UCSD-AML1 (cell line): ENCODE results near the gene FIGN.

Experiments
- DNase-seq: peaks from one replicate; lab custom pipeline; 2025; ENCODE audit not compliant: unreplicated experiment; lab: John Stamatoyannopoulos, UW

Gene FIGN

DNA sequence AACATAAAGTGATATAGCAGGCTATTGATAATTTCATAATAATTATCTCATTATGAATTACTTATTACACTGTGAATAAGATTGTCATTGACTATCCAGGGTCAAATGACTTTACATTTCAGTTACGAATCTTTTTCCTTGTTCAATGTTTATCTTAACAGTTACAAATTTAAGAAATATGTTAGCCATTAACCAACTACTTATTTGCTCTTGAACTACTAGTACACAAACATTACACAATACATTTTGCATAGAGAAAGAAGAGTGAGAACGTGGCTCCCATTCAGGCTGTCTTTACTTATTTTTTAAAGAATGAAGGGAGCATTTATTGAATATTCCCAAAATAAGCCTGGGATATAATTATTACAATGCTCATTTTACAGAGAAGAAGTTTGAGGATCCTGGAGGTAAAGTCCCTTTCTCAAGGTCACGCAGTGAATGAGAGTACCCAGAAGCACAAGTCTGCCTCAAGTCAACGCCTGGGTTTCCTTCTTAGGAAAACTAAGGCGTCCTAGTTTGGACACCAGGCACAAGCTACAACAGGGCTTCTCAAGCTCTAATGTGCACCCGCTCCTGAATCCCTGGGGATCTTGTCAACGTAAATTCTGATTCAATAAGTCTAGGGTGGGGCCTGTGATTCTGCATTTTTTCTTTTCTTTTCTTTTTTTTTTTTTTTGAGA is 164.2 kb downstream of the FIGN start:
- no peak for DNase-seq

DNA sequence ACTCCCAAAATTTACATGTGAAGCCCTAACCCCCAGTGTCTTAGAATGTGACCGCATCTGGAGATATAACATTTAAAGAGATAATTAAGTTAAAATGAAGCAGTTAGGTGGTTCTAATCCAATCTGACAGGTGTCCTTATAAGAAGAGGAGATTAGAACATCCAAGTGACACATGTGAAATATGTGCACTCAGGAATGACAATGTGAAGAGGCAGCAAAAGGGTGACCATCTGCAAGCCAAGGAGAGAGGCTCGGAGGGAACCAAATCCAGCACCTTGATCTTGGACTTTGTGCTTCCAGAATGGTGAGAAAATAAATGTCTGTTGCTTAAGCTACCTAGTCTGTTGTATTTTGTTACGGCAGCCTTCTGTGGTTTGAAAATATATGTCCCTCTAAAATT is 165.4 kb downstream of the FIGN start:
- DNase-seq = no peak

DNA sequence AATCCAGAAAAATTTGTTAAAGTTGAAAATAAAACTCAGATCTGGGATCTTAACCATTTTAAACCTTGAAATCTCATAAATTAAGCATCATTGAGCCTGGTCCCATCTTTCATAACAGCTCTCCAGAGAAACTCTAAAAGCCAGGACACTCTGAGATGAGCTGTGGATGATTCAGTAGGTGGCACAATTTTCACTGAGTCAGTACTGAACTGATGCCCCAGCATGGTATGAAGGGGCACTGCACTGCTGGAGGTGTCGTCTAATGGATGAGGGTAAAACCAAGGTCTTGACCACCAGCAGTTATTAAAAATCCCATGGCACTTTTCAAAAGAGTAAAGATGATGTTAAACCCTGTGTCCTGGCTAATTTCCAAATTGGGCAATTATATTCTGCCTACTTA is 170.6 kb downstream of the FIGN start:
- DNase-seq = no peak

DNA sequence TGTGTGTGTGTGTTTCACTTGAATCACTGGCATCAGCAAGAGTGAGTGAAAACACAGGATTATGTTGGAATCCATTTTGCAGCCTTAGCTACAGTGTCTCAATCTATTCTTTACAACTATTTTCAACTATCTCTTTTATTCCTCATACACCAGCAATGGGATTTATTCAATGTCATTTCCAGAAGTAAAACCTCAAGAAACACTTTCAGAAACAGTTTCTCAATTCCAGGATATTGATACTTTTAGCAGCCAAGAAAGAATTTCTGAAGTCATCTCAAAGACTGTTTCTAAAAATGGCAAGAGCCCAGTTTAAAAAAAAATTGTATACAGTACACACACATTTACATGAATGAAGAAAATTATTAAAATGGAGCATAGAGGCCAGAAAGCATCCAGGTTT is 171.6 kb downstream of the FIGN start:
- DNase-seq = no peak

DNA sequence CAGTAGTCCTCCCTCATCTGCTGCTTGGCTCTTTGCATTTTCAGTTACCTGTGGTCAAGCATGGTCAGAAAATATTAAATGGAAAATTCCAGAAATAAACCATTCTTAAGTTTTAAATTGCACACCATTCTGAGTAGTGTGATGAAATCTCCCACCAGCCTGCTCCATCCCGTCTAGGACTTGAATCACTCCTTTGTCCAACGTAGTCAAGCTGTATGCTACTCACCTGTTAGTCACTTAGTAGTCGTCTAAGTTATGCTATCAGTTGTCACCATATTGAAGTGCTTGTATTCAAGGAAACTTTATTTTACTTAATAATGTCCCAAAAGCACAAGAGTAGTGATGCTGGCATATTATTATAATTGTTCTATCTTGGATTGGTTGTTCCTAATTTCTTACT is 172.5 kb downstream of the FIGN start:
- DNase-seq = no peak

DNA sequence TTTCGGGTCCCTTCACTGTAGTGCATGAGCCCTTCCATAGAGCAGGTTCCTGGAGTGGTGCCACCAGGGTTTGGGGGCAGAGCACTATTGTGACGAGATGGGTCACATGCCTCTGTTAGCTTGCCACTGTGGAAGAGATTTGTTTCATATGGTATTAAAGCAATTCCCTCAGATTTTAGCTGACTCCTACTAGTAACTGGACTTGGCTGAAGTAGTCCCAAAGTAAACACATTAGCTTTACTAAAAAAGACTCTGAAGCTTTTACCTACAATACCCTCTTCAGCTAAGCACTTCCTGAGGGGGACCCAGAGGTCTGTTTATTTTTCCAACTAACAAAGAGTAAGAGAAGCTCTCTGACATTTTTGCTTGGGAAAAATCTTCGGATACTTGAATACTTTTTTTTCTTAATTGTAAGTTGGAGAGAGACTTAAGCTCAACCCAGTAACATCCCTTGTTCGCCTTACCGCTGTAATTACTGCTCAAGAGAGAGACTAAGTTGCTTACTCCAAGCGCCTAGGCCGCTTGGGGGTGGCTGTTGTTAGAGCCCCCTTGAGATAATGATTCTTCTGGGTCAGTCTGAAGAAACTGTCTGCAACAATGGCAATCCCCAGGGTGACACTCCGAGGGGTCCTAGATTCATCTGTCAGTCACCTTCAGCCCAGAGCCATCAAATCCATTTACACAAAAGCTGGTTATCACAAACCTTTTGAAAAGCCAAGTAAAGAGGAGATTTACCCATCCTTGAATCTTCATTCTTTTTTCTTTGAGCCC is 177.4 kb downstream of the FIGN start:
- DNase-seq = no peak

DNA sequence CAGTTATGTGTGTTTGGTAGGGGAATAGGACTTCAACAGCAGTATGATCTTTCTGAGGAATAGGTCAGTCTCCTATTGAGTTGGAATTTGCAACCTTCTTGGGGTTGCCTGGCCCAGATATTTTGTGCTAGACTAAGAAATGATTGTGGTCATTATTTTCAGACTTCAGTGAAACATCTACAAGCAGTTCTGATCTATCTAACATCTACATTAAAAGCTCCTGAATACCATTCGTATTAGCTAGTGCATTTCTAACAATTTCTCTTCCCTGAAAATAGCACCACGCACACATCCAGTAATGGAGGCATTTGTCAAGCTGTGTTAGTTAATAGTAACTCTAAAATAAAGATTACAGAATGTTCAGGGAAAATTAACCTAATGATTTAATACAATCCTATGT is 179.3 kb downstream of the FIGN start:
- no peak for DNase-seq

DNA sequence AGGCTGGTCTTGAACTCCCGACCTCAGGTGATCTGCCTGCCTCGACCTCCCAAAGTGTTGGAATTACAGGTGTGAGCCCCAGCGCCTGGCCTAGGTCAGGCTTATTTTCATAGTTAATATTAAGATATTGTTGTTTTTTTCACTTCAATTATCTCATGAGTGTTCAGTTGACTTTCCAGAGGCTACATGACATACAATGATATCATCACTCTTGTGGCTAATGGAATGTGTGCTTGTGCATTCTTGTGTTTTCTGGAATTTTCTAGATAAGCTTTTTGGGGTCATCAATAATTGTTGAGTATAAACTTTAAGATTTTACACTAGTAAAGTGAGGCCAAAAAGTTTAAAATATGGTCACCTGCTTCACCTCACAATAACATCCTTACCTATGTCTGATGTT is 180.9 kb downstream of the FIGN start:
- no peak for DNase-seq

DNA sequence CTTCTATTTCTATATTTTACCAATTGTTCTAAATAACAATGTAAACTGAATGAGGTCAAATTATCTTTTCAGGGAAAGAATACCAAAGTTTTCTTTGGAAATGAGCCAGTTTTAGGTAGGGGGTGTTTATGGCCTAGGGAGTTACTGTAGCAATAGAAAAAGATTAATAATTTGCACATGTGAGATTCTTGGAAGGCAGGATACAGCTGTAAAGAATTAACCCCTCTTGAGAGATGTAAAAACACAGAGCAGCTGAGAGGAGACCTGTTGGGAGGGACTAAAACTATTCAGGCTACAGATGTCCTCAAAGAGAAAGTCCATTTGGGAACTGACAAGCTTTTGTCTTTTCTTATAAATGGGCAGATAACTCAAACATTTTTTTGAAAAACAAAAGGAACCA is 182.2 kb downstream of the FIGN start:
- no peak for DNase-seq

DNA sequence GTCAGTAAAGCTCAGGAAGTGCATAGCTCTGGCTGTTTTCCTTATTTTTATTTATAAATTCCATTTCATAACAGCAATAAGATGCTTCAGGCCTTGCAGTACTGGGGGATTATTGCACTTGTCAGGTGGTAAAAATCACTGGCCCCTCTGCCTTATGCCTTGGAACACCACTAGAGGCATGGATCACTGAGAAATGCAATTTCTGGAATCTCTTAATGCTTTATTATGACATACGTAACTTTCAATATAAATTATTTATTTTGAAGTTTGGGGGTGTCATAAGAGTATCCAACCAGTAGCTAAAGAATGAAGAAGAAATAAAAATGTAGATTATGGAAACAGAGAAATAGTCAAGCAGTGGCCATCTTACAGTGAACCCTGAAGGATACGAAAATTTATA is 183.1 kb downstream of the FIGN start:
- DNase-seq = no peak

DNA sequence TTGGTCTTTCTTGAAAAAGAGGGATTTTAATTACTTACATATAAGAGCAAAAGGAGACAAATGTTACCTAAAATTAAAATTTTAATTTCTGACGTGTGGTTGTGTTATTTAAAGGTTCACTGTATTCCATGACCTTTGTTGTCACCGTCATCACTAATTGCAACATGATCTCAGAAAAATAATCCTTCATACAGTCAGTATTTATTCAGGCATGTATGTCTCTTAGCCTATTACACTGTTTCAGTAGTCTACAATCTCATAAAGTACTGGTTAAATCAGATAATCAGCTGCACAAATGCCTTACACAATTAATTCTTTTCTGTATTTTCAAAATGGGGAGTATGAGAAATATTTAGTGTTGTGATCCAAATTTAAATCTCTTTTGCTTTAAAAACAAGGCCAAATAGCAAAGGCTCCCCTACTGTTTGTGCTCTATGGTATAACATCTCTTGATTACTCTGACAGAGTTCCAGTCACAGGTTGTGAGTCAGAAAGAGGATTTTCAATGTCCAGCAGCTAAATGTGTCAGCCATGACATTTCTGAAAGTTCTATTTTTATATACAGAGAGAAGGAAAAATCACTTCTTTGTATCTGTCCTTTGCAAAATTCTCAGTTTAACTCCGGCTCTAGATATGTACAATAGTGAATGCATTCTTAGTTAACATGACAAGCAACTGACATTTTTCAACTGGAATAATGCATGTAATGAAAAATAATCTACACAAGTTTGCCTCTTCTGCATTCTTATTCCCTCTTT is 184.0 kb downstream of the FIGN start:
- no peak for DNase-seq

DNA sequence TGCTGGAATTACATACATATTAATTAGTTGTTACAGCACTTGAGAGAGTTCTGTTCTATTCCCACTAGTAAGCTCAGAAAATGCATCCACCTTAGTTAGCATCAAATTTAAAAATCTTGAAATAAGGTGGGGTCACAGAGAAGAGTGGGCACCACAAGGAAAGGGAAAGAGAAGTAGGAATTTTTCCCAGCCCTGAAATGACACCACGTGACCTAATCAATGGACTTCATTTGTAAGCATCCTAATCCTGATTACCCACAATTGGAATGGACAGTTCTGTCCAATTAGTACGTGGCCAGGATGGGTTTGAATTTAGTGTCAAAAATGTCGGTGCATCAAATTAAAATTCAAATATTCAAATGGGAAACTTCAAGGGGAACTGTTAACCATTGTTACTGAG is 186.8 kb downstream of the FIGN start:
- no peak for DNase-seq
